ENCODE data around the gene PTOV1.

- no peak for TF ChIP-seq BHLHE40 (IDR thresholded peaks at IDR 0.05; ENCODE audit: borderline replicate concordance)
- TF ChIP-seq L3MBTL2 (conservative IDR thresholded peaks at IDR 0.05), result no peak
- no peak for TF ChIP-seq NFRKB (IDR thresholded peaks at IDR 0.05)
- no peak for TF ChIP-seq TARDBP (IDR thresholded peaks at IDR 0.05)
- no peak for TF ChIP-seq ARNT (IDR thresholded peaks at IDR 0.05)
- TF ChIP-seq SUZ12 (IDR thresholded peaks at IDR 0.05), result no peak
- no peak for TF ChIP-seq FOXM1 (IDR thresholded peaks at IDR 0.05; ENCODE audit: borderline replicate concordance)
- no peak for TF ChIP-seq HDGF (IDR thresholded peaks at IDR 0.05; ENCODE audit: borderline replicate concordance)
- no peak for TF ChIP-seq SP1 (IDR thresholded peaks at IDR 0.05)
- no peak for TF ChIP-seq PKNOX1 (IDR thresholded peaks at IDR 0.05)
Observed at GRCh38 chr19:49858088-49858985, 7.4 kb downstream of the PTOV1 start.

Measured in HEK293T (cell line).